ENCODE results near the gene PHKG2. TPM values are rescaled to one million over a fixed set of nuclear protein-coding genes. Genes with fewer than 3 reads are reported as not detected.

PHKG2 gene
- total and polyA plus RNA-seq, 8 donors, result 24.5 to 35.8 (median 29.3) TPM

GRCh38 chr16:30793508-30794069, 45.4 kb downstream of the PHKG2 start:
- no peaks in the 10 kb centered on the region for H3K36me3 ChIP-seq
- TF ChIP-seq CTCF (IDR thresholded peaks at IDR 0.05), result no peak
- intact Hi-C loops (cut with DNase I), result no loop called here

GRCh38 chr16:30794634-30795033, 46.4 kb downstream of the PHKG2 start:
- intact Hi-C loops (cut with DNase I), result no loop called here
- no peak for DNase-seq
- no peaks in the 10 kb centered on the region for H3K4me1 ChIP-seq
- no peaks in the 10 kb centered on the region for H3K27me3 ChIP-seq
- H3K4me3 ChIP-seq, result no peak overlapping the region
- TF ChIP-seq CTCF (IDR thresholded peaks at IDR 0.05), result no peak
- H3K36me3 ChIP-seq, result no peaks in the 10 kb centered on the region
- H3K9me3 ChIP-seq, result no peaks in the 10 kb centered on the region
- no peak for ATAC-seq
- no peak overlapping the region for H3K27ac ChIP-seq

More at GRCh38 chr16:30793508-30794069, 45.4 kb downstream of the PHKG2 start:
- Histone ChIP-seq H3K4me1 (peaks cover 0 to 1% of the 10 kb centered on the region in 2 donors), H3K4me3 (no peak overlapping the region), H3K27ac (no peak overlapping the region), H3K27me3 (no peaks in the 10 kb centered on the region), H3K9me3 (no peaks in the 10 kb centered on the region)
- ATAC-seq (no peak), DNase-seq (no peak)

GRCh38 chr16:30797670-30798309, 49.6 kb downstream of the PHKG2 start:
- intact Hi-C loops (cut with DNase I), result no loop called here
- DNase-seq (no peak), ATAC-seq (no peak)
- no peak for TF ChIP-seq CTCF (IDR thresholded peaks at IDR 0.05)
- Histone ChIP-seq H3K27me3 (no peaks in the 10 kb centered on the region), H3K4me3 (no peak overlapping the region), H3K9me3 (no peaks in the 10 kb centered on the region), H3K4me1 (no peaks in the 10 kb centered on the region), H3K36me3 (no peaks in the 10 kb centered on the region), H3K27ac (no peak overlapping the region)

Other genes starting within 250 kb of the PHKG2 start
- gene ZNF768, start 221.9 kb upstream of the PHKG2 start, total RNA-seq, result 10 to 100 TPM; 26.1 to 26.4 TPM
- gene ZNF768, start 221.9 kb upstream of the PHKG2 start, polyA plus RNA-seq (ENCODE audit: insufficient read length in 6 of 6), result 10 to 100 TPM; 31.6 to 42.2 (median 35.0) TPM
- 10 to 100 TPM in 1 of 2 donors, 1 to 10 TPM in 1; 6.6 to 11.8 TPM for gene ZNF747, start 213.6 kb upstream of the PHKG2 start, total RNA-seq
- 1 to 10 TPM; 8.0 to 9.9 (median 9.0) TPM for gene ZNF747, start 213.6 kb upstream of the PHKG2 start, polyA plus RNA-seq (ENCODE audit: insufficient read length in 6 of 6)
- gene ZNF764, start 190.1 kb upstream of the PHKG2 start, total RNA-seq, result 1 to 10 TPM; 7.4 to 9.0 TPM
- 10 to 100 TPM; 11.2 to 15.8 (median 12.4) TPM for gene ZNF764, start 190.1 kb upstream of the PHKG2 start, polyA plus RNA-seq (ENCODE audit: insufficient read length in 6 of 6)
- gene ZNF688, start 176.7 kb upstream of the PHKG2 start, total RNA-seq, result 10 to 100 TPM; 11.8 to 12.3 TPM
- 10 to 100 TPM in 4 of 6 donors, 1 to 10 TPM in 2; 8.9 to 16.4 (median 13.0) TPM for gene ZNF688, start 176.7 kb upstream of the PHKG2 start, polyA plus RNA-seq (ENCODE audit: insufficient read length in 6 of 6)
- gene ZNF785, start 162.7 kb upstream of the PHKG2 start, total RNA-seq, result 10 to 100 TPM; 12.9 to 15.6 TPM
- gene ZNF785, start 162.7 kb upstream of the PHKG2 start, polyA plus RNA-seq (ENCODE audit: insufficient read length in 6 of 6), result 10 to 100 TPM; 25.0 to 33.0 (median 30.4) TPM
- gene ZNF689, start 138.0 kb upstream of the PHKG2 start, total RNA-seq, result 1 to 10 TPM; 5.4 to 7.1 TPM
- gene ZNF689, start 138.0 kb upstream of the PHKG2 start, polyA plus RNA-seq (ENCODE audit: insufficient read length in 6 of 6), result 1 to 10 TPM; 7.3 to 9.9 (median 8.6) TPM
- 10 to 100 TPM; 46.1 to 58.8 TPM for gene PRR14, start 97.5 kb upstream of the PHKG2 start, total RNA-seq
- 10 to 100 TPM; 39.2 to 50.3 (median 44.1) TPM for gene PRR14, start 97.5 kb upstream of the PHKG2 start, polyA plus RNA-seq (ENCODE audit: insufficient read length in 6 of 6)
- gene FBRS, start 90.0 kb upstream of the PHKG2 start, total RNA-seq, result 10 to 100 TPM; 52.1 to 62.3 TPM
- gene FBRS, start 90.0 kb upstream of the PHKG2 start, polyA plus RNA-seq (ENCODE audit: insufficient read length in 6 of 6), result 10 to 100 TPM; 54.1 to 80.8 (median 64.0) TPM
- 10 to 100 TPM; 57.1 to 67.4 TPM for gene SRCAP, start 49.3 kb upstream of the PHKG2 start, total RNA-seq
- gene SRCAP, start 49.3 kb upstream of the PHKG2 start, polyA plus RNA-seq (ENCODE audit: insufficient read length in 6 of 6), result 10 to 100 TPM; 30.7 to 48.5 (median 39.0) TPM
- 10 to 100 TPM in 1 of 2 donors, 1 to 10 TPM in 1; 6.6 to 10.9 TPM for gene CFAP119, start 13.6 kb downstream of the PHKG2 start, total RNA-seq
- gene CFAP119, start 13.6 kb downstream of the PHKG2 start, polyA plus RNA-seq (ENCODE audit: insufficient read length in 6 of 6), result 1 to 10 TPM; 5.1 to 7.6 (median 6.8) TPM
- gene RNF40, start 13.9 kb downstream of the PHKG2 start, total RNA-seq, result 10 to 100 TPM; 93.4 to 98.7 TPM
- 100 to 1,000 TPM in 3 of 6 donors, 10 to 100 TPM in 3; 87.8 to 116 (median 100) TPM for gene RNF40, start 13.9 kb downstream of the PHKG2 start, polyA plus RNA-seq (ENCODE audit: insufficient read length in 6 of 6)
- 10 to 100 TPM; 12.3 to 13.1 TPM for gene ZNF629, start 38.8 kb downstream of the PHKG2 start, total RNA-seq
- 10 to 100 TPM; 17.8 to 22.8 (median 20.9) TPM for gene ZNF629, start 38.8 kb downstream of the PHKG2 start, polyA plus RNA-seq (ENCODE audit: insufficient read length in 6 of 6)
- gene BCL7C, start 145.7 kb downstream of the PHKG2 start, total RNA-seq, result 10 to 100 TPM; 25.8 to 29.3 TPM
- 10 to 100 TPM; 36.0 to 50.5 (median 46.5) TPM for gene BCL7C, start 145.7 kb downstream of the PHKG2 start, polyA plus RNA-seq (ENCODE audit: insufficient read length in 6 of 6)
- gene CTF1, start 148.2 kb downstream of the PHKG2 start, total RNA-seq, result 1 to 10 TPM; 4.5 to 7.9 TPM
- gene CTF1, start 148.2 kb downstream of the PHKG2 start, polyA plus RNA-seq (ENCODE audit: insufficient read length in 6 of 6), result 10 to 100 TPM in 2 of 6 donors, 1 to 10 TPM in 4; 8.8 to 10.5 (median 9.3) TPM
- gene FBXL19, start 175.1 kb downstream of the PHKG2 start, total RNA-seq, result 10 to 100 TPM; 11.2 to 18.7 TPM
- gene FBXL19, start 175.1 kb downstream of the PHKG2 start, polyA plus RNA-seq (ENCODE audit: insufficient read length in 6 of 6), result 10 to 100 TPM; 13.8 to 26.8 (median 20.9) TPM
- 10 to 100 TPM; 20.7 to 23.2 TPM for gene ORAI3, start 200.6 kb downstream of the PHKG2 start, total RNA-seq
- gene ORAI3, start 200.6 kb downstream of the PHKG2 start, polyA plus RNA-seq (ENCODE audit: insufficient read length in 6 of 6), result 10 to 100 TPM; 16.9 to 20.7 (median 18.6) TPM
- gene SETD1A, start 209.3 kb downstream of the PHKG2 start, total RNA-seq, result 10 to 100 TPM; 12.1 to 16.4 TPM
- gene SETD1A, start 209.3 kb downstream of the PHKG2 start, polyA plus RNA-seq (ENCODE audit: insufficient read length in 6 of 6), result 10 to 100 TPM; 14.7 to 21.5 (median 15.3) TPM
- 10 to 100 TPM; 25.9 to 28.4 TPM for gene HSD3B7, start 236.8 kb downstream of the PHKG2 start, total RNA-seq
- gene HSD3B7, start 236.8 kb downstream of the PHKG2 start, polyA plus RNA-seq (ENCODE audit: insufficient read length in 6 of 6), result 1 to 10 TPM; 3.9 to 5.1 (median 4.5) TPM